T-helper 2 cell (primary cell): ENCODE data around the gene HOXD3.

Experiments
- DNase-seq, 5 experiments: peaks; one replicate each; pipeline versions ENCODE4 v3.0.0 to v3.0.0-alpha.2; 2012 to 2022

Gene HOXD3

GRCh38 chr2:176132205-176133171 is 24.6 kb upstream of the HOXD3 start:
- DNase-seq = peak in 1 of 5 experiments; percentile 57

DNA sequence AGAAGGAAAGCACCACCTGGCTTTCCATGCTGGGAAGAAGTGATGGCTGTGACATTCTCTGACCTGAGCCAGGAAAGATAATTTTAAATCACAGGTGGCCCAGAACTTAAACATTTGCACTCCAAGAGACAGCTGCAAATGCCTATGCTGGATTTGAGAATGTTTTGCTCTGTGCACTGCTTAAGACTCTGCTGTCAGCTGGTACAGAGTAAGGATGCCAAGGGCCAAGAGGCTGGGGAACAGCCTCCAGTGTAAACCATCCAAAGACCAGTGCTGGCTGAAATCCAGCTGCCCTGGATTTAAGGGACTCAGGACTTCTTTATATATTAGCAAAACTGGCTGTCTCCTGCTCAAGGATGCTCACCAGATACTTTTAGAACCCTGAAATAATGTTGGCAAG is 23.7 kb upstream of the HOXD3 start:
- no peak for DNase-seq

GRCh38 chr2:176134035-176134434 is 23.1 kb upstream of the HOXD3 start:
- DNase-seq = no peak

DNA sequence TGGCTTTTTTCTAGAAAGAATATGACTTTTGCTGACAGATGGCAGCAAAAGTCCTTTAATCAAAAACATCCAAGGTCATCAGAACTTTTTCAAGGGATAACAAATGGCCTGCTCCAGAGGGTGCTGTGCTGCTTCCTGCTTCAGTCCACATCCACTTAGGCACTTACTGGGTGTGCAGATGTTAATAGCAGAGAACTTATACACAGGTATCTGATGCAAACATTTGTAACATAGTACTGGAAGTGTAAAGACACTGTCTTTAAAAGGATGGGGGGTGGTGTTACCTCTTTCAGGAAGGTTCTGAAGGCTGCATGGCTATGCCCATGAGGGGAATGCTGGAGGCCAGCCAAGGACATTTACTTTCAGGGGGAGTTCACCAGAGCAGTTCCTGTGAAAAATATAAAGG is 22.1 kb upstream of the HOXD3 start:
- no peak for DNase-seq

DNA sequence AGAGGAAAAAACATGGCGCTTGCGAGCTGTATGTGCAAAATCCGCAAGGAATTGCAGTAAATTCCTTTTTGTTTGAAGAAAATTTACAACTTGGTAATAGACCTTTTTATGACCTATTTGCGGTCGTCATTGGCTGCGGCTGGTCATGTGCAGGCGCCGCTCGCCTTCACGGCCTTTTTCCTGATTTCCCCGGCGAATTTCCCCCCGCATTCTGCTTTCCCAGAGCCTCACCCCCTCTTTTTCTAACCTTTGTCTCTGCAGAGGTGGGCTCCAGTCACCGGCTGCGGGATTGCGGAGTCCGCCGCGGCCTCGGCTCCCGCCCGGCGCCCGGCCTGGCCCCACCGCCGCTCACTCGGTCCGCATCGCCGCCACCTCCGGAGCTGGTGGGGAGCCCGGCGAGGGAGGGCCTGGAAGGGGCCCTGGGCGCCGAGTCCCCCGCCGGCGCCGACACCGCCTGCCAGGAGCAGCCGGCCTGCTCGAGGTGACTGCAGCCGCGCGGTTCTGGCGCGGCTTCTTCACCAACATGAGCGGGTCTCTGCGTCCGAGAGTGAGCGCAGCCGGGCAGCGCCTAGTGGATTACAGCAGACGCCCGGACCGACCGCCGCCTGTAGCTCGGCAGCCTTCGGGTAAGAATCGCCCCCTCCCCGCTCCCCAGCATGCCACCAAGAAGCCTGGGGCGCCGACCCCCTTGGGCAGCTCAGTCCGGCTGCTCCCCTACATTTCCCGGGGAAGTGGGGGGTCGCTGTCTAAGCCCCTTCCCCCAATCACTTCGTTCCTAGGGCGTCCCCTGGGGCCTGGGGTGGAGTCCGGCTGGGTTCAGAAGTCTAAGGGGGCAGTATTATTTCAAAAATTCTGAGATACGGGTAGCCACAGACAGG is 20.5 kb upstream of the HOXD3 start:
- DNase-seq = no peak

DNA sequence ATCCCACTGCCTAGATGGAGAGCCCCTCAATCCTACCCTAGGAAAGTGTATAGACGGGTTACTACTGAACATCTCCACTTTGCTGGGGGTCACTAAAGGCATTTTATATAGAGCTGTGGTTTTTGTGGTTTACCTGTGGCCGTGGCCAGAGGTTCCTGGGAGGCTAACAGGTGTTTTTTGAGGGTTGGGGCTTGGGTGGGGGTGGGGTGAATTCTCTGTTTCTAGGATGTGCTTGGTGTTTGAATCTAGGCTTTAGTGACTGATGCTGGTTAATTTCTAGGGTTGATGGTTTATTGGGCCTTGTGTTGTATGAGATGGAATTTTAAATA is 19.9 kb upstream of the HOXD3 start:
- DNase-seq = no peak

DNA sequence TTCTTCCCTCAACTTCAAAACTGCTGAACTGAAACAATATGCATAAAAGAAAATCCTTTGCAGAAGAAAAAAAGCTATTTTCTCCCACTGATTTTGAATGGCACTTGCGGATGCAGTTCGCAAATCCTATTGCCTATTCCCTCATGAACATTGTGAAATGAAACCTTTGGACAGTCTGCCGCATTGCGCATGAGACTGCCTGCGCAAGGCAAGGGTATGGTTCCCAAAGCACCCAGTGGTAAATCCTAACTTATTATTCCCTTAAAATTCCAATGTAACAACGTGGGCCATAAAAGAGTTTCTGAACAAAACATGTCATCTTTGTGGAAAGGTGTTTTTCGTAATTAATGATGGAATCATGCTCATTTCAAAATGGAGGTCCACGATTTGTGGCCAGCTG is 19.2 kb upstream of the HOXD3 start:
- no peak for DNase-seq

GRCh38 chr2:176138526-176138922 is 18.6 kb upstream of the HOXD3 start:
- DNase-seq = no peak

DNA sequence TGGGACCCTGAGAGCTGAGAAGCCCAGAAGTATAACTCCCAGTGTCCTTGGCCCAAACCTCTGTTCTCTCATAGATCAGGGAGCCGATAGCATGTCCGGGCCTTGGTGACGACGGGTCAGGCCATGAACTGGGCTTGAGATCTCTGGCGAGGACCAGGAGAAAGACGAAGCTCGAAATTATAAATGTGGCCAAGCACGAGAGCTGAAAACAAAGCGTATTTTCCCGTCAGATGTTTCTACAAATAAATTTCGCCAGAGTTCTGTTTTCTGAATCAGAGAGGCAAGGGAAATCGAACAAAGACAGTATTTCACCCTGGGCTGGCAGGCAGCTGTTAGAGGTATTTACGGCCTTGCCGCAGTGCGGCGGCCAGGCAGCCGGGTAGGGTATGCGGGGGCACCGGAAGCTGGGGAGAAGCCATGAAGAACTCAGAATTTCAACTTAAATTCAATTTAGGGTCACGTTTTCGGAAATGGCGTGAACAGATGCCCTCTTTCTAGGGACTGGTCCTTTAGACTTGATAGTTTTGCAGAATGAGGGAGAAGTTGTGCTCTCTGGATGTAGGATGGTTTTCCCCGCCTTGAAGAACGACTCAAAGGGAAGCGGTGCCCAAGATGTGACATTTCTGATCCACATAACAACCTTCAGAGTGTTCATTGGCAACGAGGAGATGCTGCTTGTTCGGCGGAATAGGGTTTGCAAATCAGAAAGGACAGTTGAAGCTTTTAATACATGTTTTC is 18.0 kb upstream of the HOXD3 start:
- no peak for DNase-seq

DNA sequence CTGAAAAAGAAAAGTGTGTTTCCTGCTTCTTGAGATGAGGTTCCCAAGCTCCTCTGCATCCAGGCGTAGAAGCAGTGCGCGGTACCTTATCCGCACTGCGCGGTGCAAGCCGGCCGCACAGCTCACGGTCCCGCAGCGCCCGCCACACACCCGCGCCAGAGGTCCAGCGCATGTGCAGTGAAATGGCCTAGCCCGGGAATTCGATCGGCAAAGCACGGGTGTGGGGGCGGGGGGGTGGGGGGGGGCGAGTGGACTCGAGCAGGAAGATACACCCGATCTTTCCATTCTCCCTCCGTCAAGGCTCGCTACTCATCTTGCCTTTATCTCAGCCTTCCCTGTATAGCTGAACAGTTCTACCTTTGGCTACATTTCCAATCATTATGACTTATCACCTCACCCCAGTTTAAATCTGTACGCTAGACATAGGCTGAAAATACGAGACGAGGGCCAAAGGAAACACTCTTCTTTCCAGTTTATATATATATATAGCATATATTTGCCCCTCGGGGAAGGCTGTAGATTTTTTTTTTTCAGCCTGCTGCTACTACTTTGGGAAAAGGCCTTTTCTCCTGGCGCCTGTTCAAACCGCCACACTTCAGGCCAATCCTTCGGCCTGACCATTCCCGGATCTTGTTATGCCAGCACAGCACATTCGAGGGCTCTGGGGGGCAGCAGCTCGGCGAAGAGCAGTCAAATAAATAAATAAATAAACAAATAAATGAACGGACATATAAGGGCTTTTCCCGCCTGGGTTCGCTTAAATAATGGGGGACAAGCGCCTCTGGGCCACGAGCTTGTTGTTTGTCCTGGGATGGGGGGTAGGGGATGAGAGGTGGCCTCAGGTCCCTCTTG is 17.2 kb upstream of the HOXD3 start:
- DNase-seq = no peak

GRCh38 chr2:176140513-176141317 is 16.4 kb upstream of the HOXD3 start:
- DNase-seq = peak in 4 of 5 experiments; percentile 27 to 72 (median 51)

DNA sequence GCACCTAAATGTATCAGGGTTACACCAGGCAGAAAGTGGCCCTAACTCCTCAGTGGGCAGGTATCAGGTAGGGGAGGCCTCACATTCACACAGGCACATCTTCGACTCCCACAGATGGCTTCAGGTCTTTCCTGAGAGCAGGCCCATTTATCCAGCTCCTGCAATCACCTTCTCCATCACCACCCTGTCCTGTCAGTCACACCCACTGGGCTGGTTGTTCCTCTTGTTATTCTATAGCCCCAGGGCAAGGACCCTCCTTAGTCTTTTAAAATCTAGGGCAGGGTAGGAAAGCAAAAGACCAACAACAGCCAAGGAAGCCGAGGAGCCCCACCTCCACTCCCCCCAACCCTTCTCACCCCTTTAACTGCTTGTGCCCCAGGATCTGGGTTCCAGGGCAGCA is 14.8 kb upstream of the HOXD3 start:
- no peak for DNase-seq

- DNase-seq = no peak
These were observed 11.8 kb upstream of the HOXD3 start for GRCh38 chr2:176145085-176145969.

DNA sequence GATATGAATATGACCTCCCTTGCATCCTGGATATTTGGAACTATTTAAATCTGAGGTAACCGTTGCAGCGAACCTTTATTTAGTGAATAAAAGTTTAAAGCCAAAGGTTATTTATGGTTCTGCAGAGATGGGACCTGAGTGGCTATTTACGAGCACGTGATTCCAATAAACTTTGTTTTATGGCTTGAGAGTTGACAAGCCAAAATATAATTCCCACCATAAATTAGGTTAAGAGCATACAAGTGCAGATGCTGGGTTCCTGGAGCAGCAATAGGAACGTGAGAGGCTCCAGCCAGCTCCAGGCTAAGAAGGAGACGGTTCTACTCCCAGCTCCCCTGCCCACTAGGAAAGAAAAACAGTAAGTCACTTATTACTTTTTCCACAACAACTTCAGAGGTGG is 11.0 kb upstream of the HOXD3 start:
- no peak for DNase-seq

DNA sequence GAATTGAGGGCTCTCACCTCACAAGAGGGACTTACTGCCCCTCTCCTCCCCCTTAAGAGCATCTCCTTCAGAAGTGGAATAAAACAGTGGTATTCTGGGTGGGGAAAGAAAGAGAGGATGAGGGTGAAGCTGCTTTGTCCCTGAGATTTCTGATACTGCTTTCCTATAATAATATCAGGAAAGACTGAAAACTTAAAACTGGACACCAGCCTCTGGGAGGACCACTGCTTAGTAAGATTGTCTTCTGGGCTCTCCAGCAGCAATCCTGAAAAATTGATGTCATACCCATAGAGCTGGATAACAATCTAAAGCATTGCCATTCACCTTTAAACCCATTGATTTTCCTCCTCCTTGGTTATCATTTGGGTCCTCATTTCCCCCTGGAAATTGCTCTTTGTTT is 10.5 kb upstream of the HOXD3 start:
- DNase-seq = no peak

- no peak for DNase-seq
These were observed 9.8 kb upstream of the HOXD3 start for GRCh38 chr2:176147210-176147799.

GRCh38 chr2:176147800-176148496 is 9.2 kb upstream of the HOXD3 start:
- no peak for DNase-seq

GRCh38 chr2:176148751-176149421 is 8.2 kb upstream of the HOXD3 start:
- DNase-seq = no peak
